ENCODE data around the gene DRD3. TPM values are rescaled to one million over a fixed set of nuclear protein-coding genes. Genes with fewer than 3 reads are reported as not detected.

DRD3 gene
- total RNA-seq, 1 donor from 2014 or later = not detected

GRCh38 chr3:114213627-114214541, 35.0 kb upstream of the DRD3 start:
- Histone ChIP-seq H3K9me3 (ENCODE audit: low read depth) (no peaks in the 10 kb centered on the region), H3K27ac (no peak overlapping the region), H2AFZ (replicated peaks) (peak overlapping the region; percentile 58), H4K20me1 (ENCODE audit: low read depth) (no peaks in the 10 kb centered on the region), H3K4me2 (peak overlapping the region; percentile 37), H3F3A (ENCODE audit: low read depth) (no peaks in the 10 kb centered on the region), H3K36me3 (no peaks in the 10 kb centered on the region), H3K9ac (no peak overlapping the region), H3K4me3 (no peak overlapping the region), H3K4me1 (peaks cover 13% of the 10 kb centered on the region), H3K79me2 (ENCODE audit: low read depth) (no peaks in the 10 kb centered on the region), H3K27me3 (no peaks in the 10 kb centered on the region)
- Mint-ChIP-seq H3K4me1 (peaks cover 8% of the 10 kb centered on the region), H3K4me3 (no peak overlapping the region), H3K27me3 (ENCODE audit: insufficient read depth, low read depth) (peaks cover 2% of the 10 kb centered on the region), H3K27ac (no peak overlapping the region), H3K9me3 (no peaks in the 10 kb centered on the region), H3K36me3 (no peaks in the 10 kb centered on the region)
- TF ChIP-seq EZH2 (IDR thresholded peaks at IDR 0.05) (no peak), EZH2phosphoT487 (IDR thresholded peaks at IDR 0.05) (no peak), CTCF (IDR thresholded peaks at IDR 0.05) (no peak)
- no peak for DNase-seq (ENCODE audit: low spot score)

GRCh38 chr3:114213292-114213626, 34.4 kb upstream of the DRD3 start:
- H3K4me2 ChIP-seq = no peak overlapping the region
- H3K27ac ChIP-seq = no peak overlapping the region
- H3K4me1 ChIP-seq = peaks cover 13% of the 10 kb centered on the region
- no peak overlapping the region for H3K9ac ChIP-seq
- H3K9me3 Mint-ChIP-seq = no peaks in the 10 kb centered on the region
- H3K27ac Mint-ChIP-seq = no peak overlapping the region
- no peaks in the 10 kb centered on the region for H3F3A ChIP-seq (ENCODE audit: low read depth)
- H2AFZ ChIP-seq (replicated peaks) = no peak overlapping the region
- no peak overlapping the region for H3K4me3 Mint-ChIP-seq
- H3K36me3 ChIP-seq = no peaks in the 10 kb centered on the region
- H3K9me3 ChIP-seq (ENCODE audit: low read depth) = no peaks in the 10 kb centered on the region
- no peak for DNase-seq (ENCODE audit: low spot score)
- H3K4me3 ChIP-seq = no peak overlapping the region
- H3K4me1 Mint-ChIP-seq = peaks cover 5% of the 10 kb centered on the region
- H3K36me3 Mint-ChIP-seq = no peaks in the 10 kb centered on the region
- H3K27me3 ChIP-seq = no peaks in the 10 kb centered on the region
- TF ChIP-seq EZH2 (IDR thresholded peaks at IDR 0.05) = no peak
- no peak for TF ChIP-seq CTCF (IDR thresholded peaks at IDR 0.05)
- TF ChIP-seq EZH2phosphoT487 (IDR thresholded peaks at IDR 0.05) = no peak
- no peaks in the 10 kb centered on the region for H3K79me2 ChIP-seq (ENCODE audit: low read depth)
- no peaks in the 10 kb centered on the region for H4K20me1 ChIP-seq (ENCODE audit: low read depth)
- H3K27me3 Mint-ChIP-seq (ENCODE audit: insufficient read depth, low read depth) = peaks cover 2% of the 10 kb centered on the region

- H3K9me3 Mint-ChIP-seq = no peaks in the 10 kb centered on the region
- Histone ChIP-seq H2AFZ (replicated peaks) (no peak overlapping the region), H3K4me2 (no peak overlapping the region)
Measured at GRCh38 chr3:114212646-114213045, 33.8 kb upstream of the DRD3 start.

More at GRCh38 chr3:114212646-114213045, 33.8 kb upstream of the DRD3 start:
- Mint-ChIP-seq H3K4me1 (peaks cover 5% of the 10 kb centered on the region), H3K4me3 (no peak overlapping the region), H3K27ac (no peak overlapping the region), H3K27me3 (ENCODE audit: insufficient read depth, low read depth) (peaks cover 2% of the 10 kb centered on the region), H3K36me3 (no peaks in the 10 kb centered on the region)
- Histone ChIP-seq H3K9ac (no peak overlapping the region), H3K27me3 (no peaks in the 10 kb centered on the region), H4K20me1 (ENCODE audit: low read depth) (no peaks in the 10 kb centered on the region), H3K9me3 (ENCODE audit: low read depth) (no peaks in the 10 kb centered on the region), H3K27ac (no peak overlapping the region), H3K79me2 (ENCODE audit: low read depth) (no peaks in the 10 kb centered on the region), H3F3A (ENCODE audit: low read depth) (no peaks in the 10 kb centered on the region), H3K4me1 (peaks cover 13% of the 10 kb centered on the region), H3K4me3 (no peak overlapping the region), H3K36me3 (no peaks in the 10 kb centered on the region)
- TF ChIP-seq EZH2phosphoT487 (IDR thresholded peaks at IDR 0.05) (no peak), CTCF (IDR thresholded peaks at IDR 0.05) (no peak), EZH2 (IDR thresholded peaks at IDR 0.05) (no peak)
- no peak for DNase-seq (ENCODE audit: low spot score)

Data from neural progenitor cell (in vitro differentiated cells).